Putamen (tissue), 1 donor: ENCODE data around the gene FAM90A26.
"Not testable (repeated sequence)": the region's sequence is repeated elsewhere in the genome, so short reads cannot be mapped to it uniquely, and the experiment has no call there.

Experiments
- DNase-seq: peaks from one replicate; pipeline ENCODE4 v3.0.0-alpha.2; 2016; ENCODE audit warnings: low spot score

Gene FAM90A26

DNA sequence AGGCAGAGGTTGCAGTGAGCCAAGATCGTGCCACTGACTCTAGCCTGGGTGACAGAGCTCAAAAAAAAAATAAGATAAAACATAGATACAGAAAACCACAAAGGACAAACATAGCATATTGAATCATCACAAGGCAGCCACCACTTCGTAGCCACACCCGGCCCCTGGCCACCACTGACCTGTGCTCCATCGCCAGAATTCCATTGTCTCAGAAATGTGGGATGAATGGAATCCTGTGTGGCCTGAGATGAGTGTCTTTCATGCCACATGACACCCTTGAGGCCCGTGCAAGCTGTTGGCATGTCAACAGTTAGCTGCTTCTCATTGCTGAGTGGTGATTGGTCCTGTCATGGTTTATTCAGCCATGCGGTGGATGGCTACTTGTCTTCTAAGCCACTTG is 10.2 kb upstream of the FAM90A26 start:
- not testable (repeated sequence) for DNase-seq

- DNase-seq, result not testable (repeated sequence)
Observed at GRCh38 chr4:9165990-9166389, 4.2 kb upstream of the FAM90A26 start.

DNA sequence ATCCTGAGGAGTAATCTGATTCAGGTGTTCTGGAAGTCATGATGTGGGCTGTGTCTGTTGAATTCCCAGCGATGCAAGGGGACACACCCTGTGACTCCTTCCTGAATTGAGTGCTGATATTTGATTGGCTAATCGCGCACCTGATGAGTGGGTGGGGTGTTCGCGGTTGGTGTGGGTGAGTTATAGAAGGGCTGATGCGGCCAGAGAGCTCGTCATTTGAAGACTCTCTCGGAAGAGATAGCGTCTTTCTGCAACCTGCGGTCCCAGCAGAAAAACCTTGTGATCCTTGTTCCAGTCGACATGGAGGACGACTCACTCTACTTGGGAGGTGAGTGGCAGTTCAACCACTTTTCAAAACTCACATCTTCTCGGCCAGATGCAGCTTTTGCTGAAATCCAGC is 40.1 kb downstream of the FAM90A26 start, which contains the start of gene USP17L10:
Gene USP17L10 (plus strand): TSS at position 301 of the 400 bp plus-strand sequence. CDS start 0 bp downstream, at position 301.
- DNase-seq, result not testable (repeated sequence)

GRCh38 chr4:9214701-9215100 is 44.5 kb downstream of the FAM90A26 start:
- not testable (repeated sequence) for DNase-seq

DNA sequence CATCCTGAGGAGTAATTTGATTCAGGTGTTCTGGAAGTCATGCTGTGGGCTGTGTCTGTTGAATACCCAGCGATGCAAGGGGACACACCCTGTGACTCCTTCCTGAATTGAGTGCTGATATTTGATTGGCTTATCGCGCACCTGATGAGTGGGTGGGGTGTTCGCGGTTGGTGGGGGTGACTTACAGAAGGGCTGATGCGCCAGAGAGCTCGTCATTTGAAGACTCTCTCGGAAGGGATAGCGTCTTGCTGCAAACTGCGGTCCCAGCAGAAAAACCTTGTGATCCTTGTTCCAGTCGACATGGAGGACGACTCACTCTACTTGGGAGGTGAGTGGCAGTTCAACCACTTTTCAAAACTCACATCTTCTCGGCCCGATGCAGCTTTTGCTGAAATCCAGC is 44.9 kb downstream of the FAM90A26 start, which contains the start of gene USP17L11:
Gene USP17L11 (plus strand): TSS at position 301 of the 400 bp plus-strand sequence. CDS start 0 bp downstream, at position 301.
- not testable (repeated sequence) for DNase-seq

DNA sequence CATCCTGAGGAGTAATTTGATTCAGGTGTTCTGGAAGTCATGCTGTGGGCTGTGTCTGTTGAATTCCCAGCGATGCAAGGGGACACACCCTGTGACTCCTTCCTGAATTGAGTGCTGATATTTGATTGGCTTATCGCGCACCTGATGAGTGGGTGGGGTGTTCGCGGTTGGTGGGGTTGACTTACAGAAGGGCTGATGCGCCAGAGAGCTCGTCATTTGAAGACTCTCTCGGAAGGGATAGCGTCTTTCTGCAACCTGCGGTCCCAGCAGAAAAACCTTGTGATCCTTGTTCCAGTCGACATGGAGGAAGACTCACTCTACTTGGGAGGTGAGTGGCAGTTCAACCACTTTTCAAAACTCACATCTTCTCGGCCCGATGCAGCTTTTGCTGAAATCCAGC is 49.6 kb downstream of the FAM90A26 start, which contains the start of gene USP17L12:
Gene USP17L12 (plus strand): TSS at position 301 of the 400 bp plus-strand sequence. CDS start 0 bp downstream, at position 301.
- not testable (repeated sequence) for DNase-seq

DNA sequence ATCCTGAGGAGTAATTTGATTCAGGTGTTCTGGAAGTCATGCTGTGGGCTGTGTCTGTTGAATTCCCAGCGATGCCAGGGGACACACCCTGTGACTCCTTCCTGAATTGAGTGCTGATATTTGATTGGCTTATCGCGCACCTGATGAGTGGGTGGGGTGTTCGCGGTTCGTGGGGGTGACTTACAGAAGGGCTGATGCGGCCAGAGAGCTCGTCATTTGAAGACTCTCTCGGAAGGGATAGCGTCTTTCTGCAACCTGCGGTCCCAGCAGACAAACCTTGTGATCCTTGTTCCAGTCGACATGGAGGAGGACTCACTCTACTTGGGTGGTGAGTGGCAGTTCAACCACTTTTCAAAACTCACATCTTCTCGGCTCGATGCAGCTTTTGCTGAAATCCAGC is 54.4 kb downstream of the FAM90A26 start, which contains the start of gene USP17L13:
Gene USP17L13 (plus strand): TSS at position 301 of the 400 bp plus-strand sequence. CDS start 0 bp downstream, at position 301.
- not testable (repeated sequence) for DNase-seq
